Erythroblast (primary cell): Measurements from ENCODE around the gene STK24.

Source experiments
- GATA1 ChIP-seq: IDR thresholded peaks from 2 replicates; pipeline ENCODE4 v1.6.1; 2011; ENCODE audit warnings: low read depth, mild to moderate bottlenecking, control low read depth, low read length, moderate library complexity
- POLR2A ChIP-seq: IDR thresholded peaks from 2 replicates; pipeline ENCODE4 v1.6.1; 2011; ENCODE audit warnings: mild to moderate bottlenecking, low read length

DNA sequence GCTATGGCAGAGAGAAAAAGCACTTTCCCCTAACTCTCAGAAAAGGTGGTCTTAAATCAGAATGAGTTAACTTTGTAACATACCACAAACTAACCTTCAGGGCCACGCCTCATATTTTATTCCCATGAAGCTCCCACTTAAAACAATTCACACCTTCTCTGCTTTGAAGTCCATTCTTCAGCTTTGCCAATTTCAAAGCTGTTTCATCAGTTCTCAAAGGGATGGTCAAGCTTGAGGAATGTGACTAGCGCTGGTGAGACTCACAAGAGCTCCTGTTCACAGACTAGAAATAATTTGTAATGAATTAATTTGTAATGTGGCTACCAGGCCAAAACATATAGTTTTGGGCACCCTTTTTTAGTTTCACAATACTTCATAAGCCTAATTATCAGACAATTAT lies 68.2 kb downstream of the STK24 start:
- no peak for TF ChIP-seq POLR2A
- no peak for TF ChIP-seq GATA1
